Astrocyte (in vitro differentiated cells and primary cell): ENCODE measurements around the gene TSC22D1.

ENCODE experiments used
- CTCF ChIP-seq: IDR thresholded peaks from 2 replicates; pipeline ENCODE4 v1.5.1; 2011; ENCODE audit warnings: low read depth, mild to moderate bottlenecking, inconsistent platforms, low read length, moderate library complexity; ENCODE audit not compliant: insufficient read depth
- EZH2 ChIP-seq: IDR thresholded peaks from 2 replicates; pipeline ENCODE4 v1.6.1; 2012; ENCODE audit warnings: mild to moderate bottlenecking, low read length, inconsistent platforms; ENCODE audit not compliant: insufficient read depth

- TF ChIP-seq CTCF (no peak), EZH2 (no peak)
Observed at GRCh38 chr13:44601586-44601985, 25.5 kb upstream of the TSC22D1 start.
